Measurements from ENCODE around the gene IL16.

DNA sequence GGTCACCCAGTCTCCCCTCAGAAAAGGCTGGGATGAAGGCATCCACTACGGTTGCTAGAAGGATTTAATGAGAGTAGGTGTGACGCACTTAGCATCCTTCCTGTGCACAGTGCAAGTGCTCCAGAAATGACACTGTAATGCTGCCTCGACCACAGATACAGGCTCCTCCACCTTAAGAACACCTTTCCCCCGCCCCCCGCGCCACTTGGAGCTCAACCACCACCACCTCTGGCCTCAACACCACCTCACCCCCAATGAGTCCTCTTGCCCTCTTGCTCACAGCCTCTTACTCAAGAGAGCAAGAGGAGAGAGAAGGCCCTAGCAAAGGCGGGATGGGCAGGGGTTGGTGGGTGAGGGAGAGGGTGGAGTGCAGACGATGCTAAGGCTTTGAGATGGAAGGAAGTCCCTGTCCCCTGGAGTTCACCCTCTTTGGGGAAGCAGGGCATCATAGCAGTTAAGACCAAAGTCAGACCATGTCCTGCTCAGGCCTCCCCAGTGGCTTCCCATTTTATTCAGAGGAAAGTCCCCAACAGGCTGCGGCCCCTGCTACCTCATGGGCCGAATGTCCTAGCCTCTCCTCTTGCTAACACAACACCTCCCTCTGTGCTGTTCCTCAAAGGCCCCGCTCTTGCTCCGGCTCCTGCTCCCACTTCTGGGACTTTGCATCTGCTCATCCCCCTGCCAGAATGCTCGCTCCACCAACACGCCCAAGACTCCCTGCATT is 118.9 kb downstream of the IL16 start:
- TF ChIP-seq, protein P1, sequence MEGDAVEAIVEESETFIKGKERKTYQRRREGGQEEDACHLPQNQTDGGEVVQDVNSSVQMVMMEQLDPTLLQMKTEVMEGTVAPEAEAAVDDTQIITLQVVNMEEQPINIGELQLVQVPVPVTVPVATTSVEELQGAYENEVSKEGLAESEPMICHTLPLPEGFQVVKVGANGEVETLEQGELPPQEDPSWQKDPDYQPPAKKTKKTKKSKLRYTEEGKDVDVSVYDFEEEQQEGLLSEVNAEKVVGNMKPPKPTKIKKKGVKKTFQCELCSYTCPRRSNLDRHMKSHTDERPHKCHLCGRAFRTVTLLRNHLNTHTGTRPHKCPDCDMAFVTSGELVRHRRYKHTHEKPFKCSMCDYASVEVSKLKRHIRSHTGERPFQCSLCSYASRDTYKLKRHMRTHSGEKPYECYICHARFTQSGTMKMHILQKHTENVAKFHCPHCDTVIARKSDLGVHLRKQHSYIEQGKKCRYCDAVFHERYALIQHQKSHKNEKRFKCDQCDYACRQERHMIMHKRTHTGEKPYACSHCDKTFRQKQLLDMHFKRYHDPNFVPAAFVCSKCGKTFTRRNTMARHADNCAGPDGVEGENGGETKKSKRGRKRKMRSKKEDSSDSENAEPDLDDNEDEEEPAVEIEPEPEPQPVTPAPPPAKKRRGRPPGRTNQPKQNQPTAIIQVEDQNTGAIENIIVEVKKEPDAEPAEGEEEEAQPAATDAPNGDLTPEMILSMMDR (IDR thresholded peaks at IDR 0.05), result no peak
- TF ChIP-seq POLR2A (IDR thresholded peaks at IDR 0.05), result no peak
